Kidney (tissue), 14 donors: ENCODE data around the gene ACER1. TPM values are rescaled to one million over a fixed set of nuclear protein-coding genes. Genes with fewer than 3 reads are reported as not detected.

Source experiments
- DNase-seq, 5 donors: peaks; one replicate each; pipeline ENCODE4 v3.0.0-alpha.2; 2013 to 2020
- FAIRE-seq: peaks from 2 replicates; lab custom pipeline; 2012; peaks lifted over from hg19 to GRCh38; lab: Jason Lieb, UNC
- H3K27ac ChIP-seq, 2 donors: one replicate each; pipeline ENCODE4 v1.7.0; 2013; ENCODE audit warnings: low read depth in 2 of 2, low read length in 2 of 2, inconsistent platforms in 1 of 2
- H3K27me3 ChIP-seq: one replicate; pipeline ENCODE4 v1.7.1; 2013; ENCODE audit warnings: low read length, inconsistent platforms; ENCODE audit not compliant: control insufficient read depth, insufficient read depth
- H3K36me3 ChIP-seq, 3 donors: one replicate each; pipeline versions ENCODE4 v1.7.0 to v1.7.1; 2013; ENCODE audit warnings: low read length in 3 of 3, control low read depth in 1 of 3, inconsistent platforms in 1 of 3; ENCODE audit not compliant: insufficient read depth in 3 of 3, control insufficient read depth in 2 of 3
- H3K4me1 ChIP-seq, 3 donors: one replicate each; pipeline versions ENCODE4 v1.7.0 to v1.7.1; 2013; ENCODE audit warnings: low read length in 3 of 3, inconsistent platforms in 1 of 3, low read depth in 1 of 3; ENCODE audit not compliant: control insufficient read depth in 2 of 3, insufficient read depth in 2 of 3
- H3K4me3 ChIP-seq, 3 donors: one replicate each; pipeline versions ENCODE4 v1.7.0 to v1.8.1; 2013; ENCODE audit warnings: low read length in 3 of 3, control low read depth in 1 of 3, inconsistent platforms in 1 of 3
- H3K9ac ChIP-seq, 3 donors: one replicate each; pipeline versions ENCODE4 v1.7.0 to v1.7.1; 2013; ENCODE audit warnings: low read length in 3 of 3, control low read depth in 1 of 3, inconsistent platforms in 1 of 3
- H3K9me3 ChIP-seq, 3 donors: one replicate each; pipeline versions ENCODE4 v1.7.0 to v1.7.1; 2013; ENCODE audit warnings: low read length in 3 of 3, control low read depth in 1 of 3, inconsistent platforms in 1 of 3; ENCODE audit not compliant: control insufficient read depth in 2 of 3, insufficient read depth in 1 of 3
- CTCF ChIP-seq: IDR thresholded peaks from 3 replicates; pipeline ENCODE4 v1.5.1; 2012; ENCODE audit warnings: mild to moderate bottlenecking, moderate library complexity, borderline replicate concordance; ENCODE audit not compliant: insufficient read depth; ENCODE audit errors: extremely low read depth
- intact Hi-C: fragments of 100-400 bp; cut with DNase I; formaldehyde crosslinking; loops from one replicate; pipeline ENCODE4 v1.11.1; 2022
- polyA plus RNA-seq: library from polyadenylated mRNA; stranded (reverse); fragments of 350-450 nt; fragmentation: Illumina TruSeq; extraction: RNeasy Lipid Tissue Mini Kit (QIAGEN cat#74804); gene quantifications from one replicate; pipeline ENCODE4 v1.2.3, GENCODE V29; 2014; ENCODE audit warnings: low read depth, low replicate concordance; ENCODE audit not compliant: insufficient read depth
- total RNA-seq: library from RNA; stranded (reverse); fragmentation: NEBNext Ultra II Directional; extraction: Animal tissue kit (Norgen Biotek cat#: 25700); gene quantifications from one replicate; pipeline ENCODE4 v1.2.1, GENCODE V29; 2021
- donor health status: control.
- donor health status: control.
- donor health status: control.
- donor health status: control.
- donor health status: control.
- donor health status: DM: yes; HTN: yes; CAD: no.
- donor health status: Normal renal cell carcinoma (clear cell type).

ACER1 gene
- total and polyA plus RNA-seq, 2 donors from 2014 or later: not detected

DNA sequence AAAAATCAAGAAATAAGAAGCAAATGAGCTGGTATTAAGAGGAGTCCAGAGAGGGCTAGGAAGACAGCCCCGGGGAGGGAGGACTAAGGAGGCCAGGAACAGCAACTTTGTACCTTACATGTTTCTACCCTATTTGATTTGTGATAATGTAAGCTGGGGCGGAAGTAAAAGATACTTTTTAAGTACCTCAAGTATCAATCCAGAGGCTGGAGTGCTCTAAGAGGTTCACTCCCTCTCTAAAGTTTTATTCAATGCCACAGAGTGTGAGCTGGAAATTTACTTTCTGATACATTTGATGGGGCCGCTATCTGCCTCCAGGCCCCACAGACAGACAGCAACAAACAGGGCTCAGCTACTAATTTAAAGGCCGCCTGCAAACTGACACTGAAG lies 65.0 kb downstream of the ACER1 start:
- peaks cover 2 to 25% (median 24%) of the 10 kb centered on the region in 3 donors for H3K4me1 ChIP-seq
- no peaks in the 10 kb centered on the region for H3K27me3 ChIP-seq
- H3K9me3 ChIP-seq: no peaks in the 10 kb centered on the region
- no peak for TF ChIP-seq CTCF
- peaks cover 0 to 12% (median 7%) of the 10 kb centered on the region in 3 donors for H3K36me3 ChIP-seq
- intact Hi-C loops: no loop called here
- H3K4me3 ChIP-seq: no peak overlapping the region
- no peak for DNase-seq
- no peak overlapping the region for H3K27ac ChIP-seq
- FAIRE-seq: no peak
- no peak overlapping the region for H3K9ac ChIP-seq

DNA sequence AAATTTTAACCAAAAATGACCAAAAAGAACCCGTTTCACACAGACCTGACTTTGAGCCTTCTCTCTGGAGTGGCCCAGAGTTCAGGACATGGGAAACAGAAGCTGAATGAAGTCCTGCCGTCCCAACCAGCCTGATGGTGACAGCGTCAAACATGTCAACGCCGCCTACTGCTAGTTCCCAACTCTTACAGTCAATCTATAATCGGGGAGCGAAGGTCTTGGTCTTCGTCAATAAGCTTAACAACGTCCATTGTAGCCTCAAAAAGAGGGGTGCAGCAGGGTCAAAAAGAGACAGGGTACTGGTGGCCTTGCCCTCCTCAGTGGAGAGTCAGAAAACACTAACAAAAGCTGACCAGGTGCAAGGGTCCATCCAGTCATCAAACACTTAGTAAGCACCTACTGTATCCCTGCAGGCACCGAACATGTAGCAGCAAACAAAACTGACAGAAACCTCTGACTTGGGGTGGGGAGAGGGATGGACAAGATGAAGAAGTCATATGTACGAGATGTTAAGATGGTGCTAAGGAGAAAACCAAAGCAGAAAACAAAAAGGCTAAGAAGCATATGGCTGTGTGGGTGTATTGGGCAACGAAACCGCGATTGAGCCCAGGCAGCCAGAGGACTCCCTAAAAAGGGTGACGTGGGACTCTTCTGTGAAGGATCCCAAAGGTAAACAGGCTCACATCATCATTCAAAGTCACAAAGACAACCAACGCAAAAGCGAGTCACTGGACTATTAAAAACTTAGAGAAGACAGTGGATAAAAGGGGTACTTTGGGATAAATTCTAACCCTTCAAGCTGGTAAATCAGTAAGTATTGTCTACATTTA lies 65.6 kb downstream of the ACER1 start:
- TF ChIP-seq CTCF: no peak
- Histone ChIP-seq H3K9me3 (no peaks in the 10 kb centered on the region), H3K36me3 (peaks cover 0 to 12% (median 7%) of the 10 kb centered on the region in 3 donors), H3K9ac (no peak overlapping the region), H3K27me3 (no peaks in the 10 kb centered on the region), H3K27ac (no peak overlapping the region), H3K4me3 (no peak overlapping the region), H3K4me1 (peaks cover 2 to 19% (median 19%) of the 10 kb centered on the region in 3 donors)
- intact Hi-C loops: no loop called here
- no peak for FAIRE-seq
- DNase-seq: no peak

- Histone ChIP-seq H3K36me3 (peaks cover 0 to 12% (median 10%) of the 10 kb centered on the region in 3 donors), H3K9me3 (no peaks in the 10 kb centered on the region), H3K4me3 (no peak overlapping the region), H3K9ac (no peak overlapping the region), H3K4me1 (no peaks in the 10 kb centered on the region), H3K27ac (no peak overlapping the region), H3K27me3 (no peaks in the 10 kb centered on the region)
- no peak for DNase-seq
- FAIRE-seq: peak; percentile 46
- TF ChIP-seq CTCF: no peak
- intact Hi-C loops: no loop called here
Measured at GRCh38 chr19:6264803-6265202, 68.6 kb downstream of the ACER1 start.
